ENCODE results near the gene EXOC5.

- no peak for TF ChIP-seq EP300 (IDR thresholded peaks at IDR 0.05)
- TF ChIP-seq CTCF (IDR thresholded peaks at IDR 0.05) = no peak
- no peak for TF ChIP-seq POLR2A (IDR thresholded peaks at IDR 0.05)
These were observed 6.6 kb downstream of the EXOC5 start for GRCh38 chr14:57262117-57262516.

All from stomach (tissue), 4 donors.